ENCODE results near the gene KATNBL1.

- TF ChIP-seq EP300 (IDR thresholded peaks at IDR 0.05) = no peak
- TF ChIP-seq CTCF (IDR thresholded peaks at IDR 0.05) = no peak
Measured at GRCh38 chr15:34233614-34234013, 23.7 kb upstream of the KATNBL1 start.

Data from suprapubic skin (tissue), 3 donors.